HepG2 (cell line): ENCODE results near the gene SLC11A1. TPM values are rescaled to one million over a fixed set of nuclear protein-coding genes. Genes with fewer than 3 reads are reported as not detected.
A peak's percentile ranks its signal among the peaks of the same experiment; 100 is the strongest.

Experiments
- IRF9 ChIP-seq: sonication (generic); formaldehyde crosslinking; IDR thresholded peaks from 2 replicates; pipeline ENCODE4 v1.8.0; 2022; ENCODE audit warnings: missing genetic modification reagents, mild to moderate bottlenecking, borderline replicate concordance
- MTF2 ChIP-seq: sonication (generic); formaldehyde crosslinking; IDR thresholded peaks from 2 replicates; pipeline ENCODE4 v1.5.0; 2020; ENCODE audit warnings: missing genetic modification reagents, borderline replicate concordance
- NFE2 ChIP-seq: sonication (generic); formaldehyde crosslinking; IDR thresholded peaks from 2 replicates; pipeline ENCODE4 v1.4.0; 2020; ENCODE audit warnings: missing genetic modification reagents
- SKI ChIP-seq: fragments of 450-650 bp; IDR thresholded peaks from one replicate; pipeline ENCODE4 v1.6.1; 2018; ENCODE audit warnings: mild to moderate bottlenecking; ENCODE audit not compliant: partially characterized antibody
- SMARCC2 ChIP-seq: fragments of 450-650 bp; IDR thresholded peaks from 2 replicates; pipeline ENCODE4 v1.6.1; 2017; ENCODE audit warnings: antibody characterized with exemption, mild to moderate bottlenecking
- STAT6 ChIP-seq: sonication (generic); formaldehyde crosslinking; IDR thresholded peaks from 2 replicates; pipeline ENCODE4 v1.4.0; 2020; ENCODE audit warnings: missing genetic modification reagents, mild to moderate bottlenecking, borderline replicate concordance
- TAF15 ChIP-seq: fragments of 200-400 bp; formaldehyde crosslinking; IDR thresholded peaks from one replicate; pipeline ENCODE4 v1.6.1; 2018; ENCODE audit warnings: mild to moderate bottlenecking, low read depth, low read length; ENCODE audit not compliant: poor library complexity, severe bottlenecking
- TP53 ChIP-seq: sonication (generic); formaldehyde crosslinking; conservative IDR thresholded peaks from 2 replicates; pipeline ENCODE4 v1.4.0; 2020; ENCODE audit warnings: missing genetic modification reagents
- YEATS4 ChIP-seq: sonication (generic); formaldehyde crosslinking; IDR thresholded peaks from 2 replicates; pipeline ENCODE4 v1.4.0; 2020; ENCODE audit warnings: missing genetic modification reagents, borderline replicate concordance
- ZBTB42 ChIP-seq: sonication (generic); formaldehyde crosslinking; IDR thresholded peaks from 2 replicates; pipeline ENCODE4 v1.5.0; 2020; ENCODE audit warnings: mild to moderate bottlenecking, missing genetic modification reagents
- ZFYVE20 ChIP-seq: sonication (generic); formaldehyde crosslinking; IDR thresholded peaks from 2 replicates; pipeline ENCODE4 v1.8.0; 2023; ENCODE audit warnings: low read depth, mild to moderate bottlenecking, moderate library complexity, missing genetic modification reagents, borderline replicate concordance
- ZNF468 ChIP-seq: sonication (generic); formaldehyde crosslinking; IDR thresholded peaks from 2 replicates; pipeline ENCODE4 v1.8.0; 2022; ENCODE audit warnings: mild to moderate bottlenecking, moderate library complexity, missing genetic modification reagents
- polyA plus RNA-seq, 8 experiments: library from polyadenylated mRNA; depleted of rRNA in 3 of 8; stranded (reverse) in 7 of 8; unstranded in 1 of 8; fragments of >200 nt; fragmentation: Illumina TruSeq in 4 of 8; extraction: Trizol in 4 of 8; gene quantifications; 2 replicates each; pipeline versions ENCODE4 v1.2.1 to v1.2.3, GENCODE V29; 2011 to 2016; ENCODE audit warnings: low read depth in 4 of 8, missing spikeins in 1 of 8, mixed read lengths in 1 of 8; ENCODE audit not compliant: insufficient read depth in 1 of 8
- total RNA-seq, 5 experiments: library from RNA; depleted of rRNA; stranded (reverse); fragments of >200 nt; fragmentation: Illumina TruSeq; extraction: Trizol; gene quantifications; 2 replicates each; pipeline ENCODE4 v1.2.3, GENCODE V29; 2016; ENCODE audit warnings: low read depth in 1 of 5
- TF ChIP-seq, protein P1 (sequence below): sonication (generic); formaldehyde crosslinking; IDR thresholded peaks from 2 replicates; pipeline ENCODE4 v1.4.0; 2020; ENCODE audit warnings: missing genetic modification reagents
- TF ChIP-seq, protein P2 (sequence below): sonication (generic); IDR thresholded peaks from 2 replicates; pipeline ENCODE4 v1.6.1; 2016; ENCODE audit warnings: low read depth, borderline replicate concordance
- TF ChIP-seq, protein P3 (sequence below): sonication (generic); formaldehyde crosslinking; IDR thresholded peaks from 2 replicates; pipeline ENCODE4 v1.5.1; 2020; ENCODE audit warnings: missing genetic modification reagents, mild to moderate bottlenecking, borderline replicate concordance
- TF ChIP-seq, protein P4 (sequence below): IDR thresholded peaks from 2 replicates; pipeline ENCODE4 v1.6.1; 2012; ENCODE audit warnings: low read depth, low read length, improper control_type of control experiment

SLC11A1 gene
- total and polyA plus RNA-seq, 2 of the 13 experiments (the other 11 are each of a cell fraction or from before 2014, with no cell fraction given) = 0.33 to 2.3 TPM

- no peak; the same call in 1 of the 2 replicates for TF ChIP-seq STAT6
- TF ChIP-seq ZFYVE20 (CRISPR knock-in tag) = no peak; the same call in 1 of the 2 replicates
- no peak for TF ChIP-seq TP53 (CRISPR knock-in tag)
- TF ChIP-seq, protein P1, sequence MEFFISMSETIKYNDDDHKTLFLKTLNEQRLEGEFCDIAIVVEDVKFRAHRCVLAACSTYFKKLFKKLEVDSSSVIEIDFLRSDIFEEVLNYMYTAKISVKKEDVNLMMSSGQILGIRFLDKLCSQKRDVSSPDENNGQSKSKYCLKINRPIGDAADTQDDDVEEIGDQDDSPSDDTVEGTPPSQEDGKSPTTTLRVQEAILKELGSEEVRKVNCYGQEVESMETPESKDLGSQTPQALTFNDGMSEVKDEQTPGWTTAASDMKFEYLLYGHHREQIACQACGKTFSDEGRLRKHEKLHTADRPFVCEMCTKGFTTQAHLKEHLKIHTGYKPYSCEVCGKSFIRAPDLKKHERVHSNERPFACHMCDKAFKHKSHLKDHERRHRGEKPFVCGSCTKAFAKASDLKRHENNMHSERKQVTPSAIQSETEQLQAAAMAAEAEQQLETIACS = no peak
- TF ChIP-seq SMARCC2 = no peak
- TF ChIP-seq, protein P2, sequence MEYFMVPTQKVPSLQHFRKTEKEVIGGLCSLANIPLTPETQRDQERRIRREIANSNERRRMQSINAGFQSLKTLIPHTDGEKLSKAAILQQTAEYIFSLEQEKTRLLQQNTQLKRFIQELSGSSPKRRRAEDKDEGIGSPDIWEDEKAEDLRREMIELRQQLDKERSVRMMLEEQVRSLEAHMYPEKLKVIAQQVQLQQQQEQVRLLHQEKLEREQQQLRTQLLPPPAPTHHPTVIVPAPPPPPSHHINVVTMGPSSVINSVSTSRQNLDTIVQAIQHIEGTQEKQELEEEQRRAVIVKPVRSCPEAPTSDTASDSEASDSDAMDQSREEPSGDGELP = peak; percentile 96
- no peak for TF ChIP-seq TAF15
- peak; percentile 89 for TF ChIP-seq YEATS4 (CRISPR knock-in tag)
- no peak for TF ChIP-seq NFE2 (CRISPR knock-in tag)
- TF ChIP-seq, protein P3, sequence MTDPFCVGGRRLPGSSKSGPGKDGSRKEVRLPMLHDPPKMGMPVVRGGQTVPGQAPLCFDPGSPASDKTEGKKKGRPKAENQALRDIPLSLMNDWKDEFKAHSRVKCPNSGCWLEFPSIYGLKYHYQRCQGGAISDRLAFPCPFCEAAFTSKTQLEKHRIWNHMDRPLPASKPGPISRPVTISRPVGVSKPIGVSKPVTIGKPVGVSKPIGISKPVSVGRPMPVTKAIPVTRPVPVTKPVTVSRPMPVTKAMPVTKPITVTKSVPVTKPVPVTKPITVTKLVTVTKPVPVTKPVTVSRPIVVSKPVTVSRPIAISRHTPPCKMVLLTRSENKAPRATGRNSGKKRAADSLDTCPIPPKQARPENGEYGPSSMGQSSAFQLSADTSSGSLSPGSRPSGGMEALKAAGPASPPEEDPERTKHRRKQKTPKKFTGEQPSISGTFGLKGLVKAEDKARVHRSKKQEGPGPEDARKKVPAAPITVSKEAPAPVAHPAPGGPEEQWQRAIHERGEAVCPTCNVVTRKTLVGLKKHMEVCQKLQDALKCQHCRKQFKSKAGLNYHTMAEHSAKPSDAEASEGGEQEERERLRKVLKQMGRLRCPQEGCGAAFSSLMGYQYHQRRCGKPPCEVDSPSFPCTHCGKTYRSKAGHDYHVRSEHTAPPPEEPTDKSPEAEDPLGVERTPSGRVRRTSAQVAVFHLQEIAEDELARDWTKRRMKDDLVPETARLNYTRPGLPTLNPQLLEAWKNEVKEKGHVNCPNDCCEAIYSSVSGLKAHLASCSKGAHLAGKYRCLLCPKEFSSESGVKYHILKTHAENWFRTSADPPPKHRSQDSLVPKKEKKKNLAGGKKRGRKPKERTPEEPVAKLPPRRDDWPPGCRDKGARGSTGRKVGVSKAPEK (CRISPR knock-in tag) = no peak; the same call in 1 of the 2 replicates
- TF ChIP-seq MTF2 = peak; percentile 85; the same call in 1 of the 2 replicates
- TF ChIP-seq ZNF468 (CRISPR knock-in tag) = no peak
- TF ChIP-seq, protein P4, sequence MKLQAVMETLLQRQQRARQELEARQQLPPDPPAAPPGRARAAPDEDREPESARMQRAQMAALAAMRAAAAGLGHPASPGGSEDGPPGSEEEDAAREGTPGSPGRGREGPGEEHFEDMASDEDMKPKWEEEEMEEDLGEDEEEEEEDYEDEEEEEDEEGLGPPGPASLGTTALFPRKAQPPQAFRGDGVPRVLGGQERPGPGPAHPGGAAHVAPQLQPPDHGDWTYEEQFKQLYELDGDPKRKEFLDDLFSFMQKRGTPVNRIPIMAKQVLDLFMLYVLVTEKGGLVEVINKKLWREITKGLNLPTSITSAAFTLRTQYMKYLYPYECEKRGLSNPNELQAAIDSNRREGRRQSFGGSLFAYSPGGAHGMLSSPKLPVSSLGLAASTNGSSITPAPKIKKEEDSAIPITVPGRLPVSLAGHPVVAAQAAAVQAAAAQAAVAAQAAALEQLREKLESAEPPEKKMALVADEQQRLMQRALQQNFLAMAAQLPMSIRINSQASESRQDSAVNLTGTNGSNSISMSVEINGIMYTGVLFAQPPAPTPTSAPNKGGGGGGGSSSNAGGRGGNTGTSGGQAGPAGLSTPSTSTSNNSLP = no peak
- peak; percentile 76 for TF ChIP-seq SKI
- TF ChIP-seq ZBTB42 (CRISPR knock-in tag) = peak; percentile 57; the same call in 1 of the 2 replicates
- peak; percentile 87 for TF ChIP-seq IRF9
These were observed 19.1 kb downstream of the SLC11A1 start (continued) for GRCh38 chr2:218400930-218401881.
